HG03108 (cell line): Measurements from ENCODE around the gene CCDC80.
A peak's percentile ranks its signal among the peaks of the same experiment; 100 is the strongest.
"Not testable (repeated sequence)": the region's sequence is repeated elsewhere in the genome, so short reads cannot be mapped to it uniquely, and the experiment has no call there.

Source experiments
- ATAC-seq: cut with Tn5 transposase; IDR thresholded peaks from one replicate; pipeline ENCODE4 v1.9.1; 2021; ENCODE audit warnings: moderate library complexity; ENCODE audit not compliant: unreplicated experiment

Gene CCDC80

GRCh38 chr3:112597945-112598344 is 43.0 kb downstream of the CCDC80 start:
- no peak for ATAC-seq

DNA sequence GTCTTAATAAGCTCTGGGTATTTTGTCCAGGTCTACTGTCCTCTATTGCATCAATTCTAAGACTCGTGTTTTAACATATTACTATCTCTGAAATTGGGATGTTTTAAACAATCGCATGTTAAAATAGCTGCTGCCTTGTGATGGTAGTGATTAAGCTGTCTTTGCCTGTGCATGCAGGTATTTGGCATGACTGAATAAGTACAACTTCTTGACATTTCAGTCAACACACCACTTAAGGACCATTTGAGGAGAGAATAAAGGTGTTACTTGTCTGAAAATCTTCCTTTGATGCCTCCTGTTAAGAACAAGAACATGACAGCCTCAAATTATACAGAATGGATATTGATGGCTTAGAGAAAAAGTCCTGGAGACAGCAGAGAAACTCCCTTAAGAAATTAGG is 46.1 kb downstream of the CCDC80 start:
- no peak for ATAC-seq

DNA sequence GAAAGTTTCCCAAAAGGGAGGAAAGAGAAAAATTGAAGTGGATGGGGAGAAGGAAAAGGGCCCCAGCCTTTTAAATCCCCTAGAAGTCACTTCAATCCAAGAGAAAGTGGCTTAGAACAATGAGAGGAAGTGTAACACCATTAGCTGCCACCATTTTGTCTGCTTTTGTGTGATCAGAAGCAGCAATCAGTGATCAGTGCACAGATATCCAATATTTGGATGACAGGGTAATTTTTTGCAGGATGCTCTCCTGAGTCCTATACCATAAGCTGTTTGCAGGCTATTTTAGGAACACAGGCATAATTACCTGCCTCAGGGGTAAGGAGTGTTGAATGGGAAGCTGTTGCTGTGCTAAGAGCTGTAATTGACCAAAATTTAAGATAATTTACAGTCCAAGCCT is 47.7 kb downstream of the CCDC80 start:
- ATAC-seq, result no peak

DNA sequence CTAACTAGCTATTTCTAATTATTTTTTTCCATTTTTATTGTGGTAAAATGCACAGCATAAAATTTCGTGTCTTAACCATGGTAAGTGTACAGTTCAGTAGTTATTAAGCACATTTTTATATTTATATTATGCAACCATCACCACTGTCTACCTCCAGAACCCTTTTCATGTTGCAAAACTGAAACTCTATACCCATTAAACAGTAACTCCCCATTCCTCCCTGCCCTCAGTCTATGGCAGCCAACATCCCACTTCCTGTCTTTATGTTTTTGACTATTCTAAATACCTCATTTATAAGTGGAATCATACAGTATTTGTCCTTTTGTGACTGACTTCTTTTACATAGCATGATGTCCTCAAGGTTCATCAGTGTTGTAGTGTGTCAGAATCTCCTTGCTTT is 53.6 kb downstream of the CCDC80 start:
- no peak for ATAC-seq

- no peak for ATAC-seq
These were observed 55.2 kb downstream of the CCDC80 start for GRCh38 chr3:112585782-112586181.

DNA sequence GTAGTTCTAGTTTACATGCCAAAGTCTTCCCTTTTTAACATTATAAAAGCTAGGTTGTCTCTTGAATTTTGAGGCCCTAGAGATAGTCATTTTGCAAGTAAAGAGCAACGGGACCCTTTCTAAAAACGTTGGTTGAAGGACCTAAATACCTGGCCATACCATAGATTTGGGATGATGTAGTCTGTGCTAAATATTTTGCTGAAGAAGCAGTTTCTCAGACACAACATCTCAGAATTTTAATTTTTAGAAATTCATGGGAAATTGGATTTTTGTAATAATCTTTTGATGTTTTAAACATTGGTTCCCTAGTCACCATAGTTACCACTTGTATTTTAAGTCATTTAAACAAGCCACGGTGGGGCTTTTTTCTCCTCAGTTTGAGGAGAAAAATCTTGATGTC is 57.8 kb downstream of the CCDC80 start:
- no peak for ATAC-seq

DNA sequence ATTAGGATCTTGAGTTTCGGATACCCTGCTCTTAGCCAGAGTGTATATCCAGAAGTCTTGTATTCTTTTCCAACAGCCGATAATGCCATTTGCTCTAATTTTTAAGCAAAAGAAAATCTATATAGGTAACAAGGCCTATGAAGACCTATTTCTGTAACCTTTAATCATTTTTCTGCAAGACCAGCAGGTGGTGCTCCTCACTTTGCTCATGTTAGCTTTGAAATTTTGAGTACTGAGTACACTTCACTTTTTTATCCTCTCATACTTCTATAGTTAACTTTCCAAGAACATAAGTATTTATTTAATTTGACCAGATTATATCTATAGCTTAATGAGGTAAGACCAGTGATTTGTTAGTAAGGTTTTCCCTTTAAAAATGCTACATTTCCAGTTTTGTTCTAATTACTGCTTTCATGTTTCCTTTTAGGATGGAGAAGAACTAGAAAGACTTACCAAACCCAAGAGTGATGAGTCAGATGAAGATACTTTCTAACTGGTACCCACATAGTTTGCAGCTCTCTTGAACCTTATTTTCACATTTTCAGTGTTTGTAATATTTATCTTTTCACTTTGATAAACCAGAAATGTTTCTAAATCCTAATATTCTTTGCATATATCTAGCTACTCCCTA is 58.6 kb downstream of the CCDC80 start:
- no peak for ATAC-seq

- ATAC-seq, result no peak
These were observed 61.2 kb downstream of the CCDC80 start for GRCh38 chr3:112579697-112580096.

DNA sequence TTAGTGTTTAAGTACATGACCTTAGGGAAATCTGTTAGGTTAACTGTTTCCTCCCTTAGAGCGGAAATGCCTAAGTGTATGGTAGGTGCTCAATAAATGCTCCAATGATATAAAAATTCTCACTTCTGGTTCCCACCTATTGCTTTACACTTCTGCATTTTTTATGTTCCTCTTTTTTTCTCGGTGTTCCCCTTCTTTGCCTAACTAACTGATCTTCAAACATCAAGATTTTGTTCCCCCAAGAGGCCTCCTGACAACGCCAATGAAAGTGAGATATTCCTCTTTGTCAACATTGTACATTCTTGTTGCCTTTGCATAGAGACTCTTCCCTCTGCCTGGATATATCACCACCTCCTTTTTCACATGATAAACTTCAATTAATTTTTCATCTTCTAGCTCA is 61.7 kb downstream of the CCDC80 start:
- ATAC-seq, result no peak

GRCh38 chr3:112572701-112573100 is 68.2 kb downstream of the CCDC80 start:
- ATAC-seq, result no peak

DNA sequence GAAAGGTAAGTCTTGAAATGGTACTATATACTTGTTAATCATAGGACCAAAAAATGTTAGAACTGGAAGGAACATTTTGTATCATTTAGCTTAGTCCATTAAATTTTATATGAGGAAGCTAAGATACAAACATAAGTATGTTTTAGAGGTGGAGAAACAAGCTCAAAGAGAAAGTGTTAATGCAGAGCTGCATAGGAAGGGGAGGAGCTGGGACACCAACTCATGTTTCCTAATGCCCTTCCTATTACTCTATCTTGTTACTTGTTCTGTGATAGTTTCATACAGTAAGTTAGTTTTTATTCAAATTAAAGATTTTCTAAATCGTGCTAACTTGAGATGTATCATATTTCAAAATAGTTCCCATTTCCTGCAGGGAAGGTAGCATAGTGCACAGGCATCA is 71.7 kb downstream of the CCDC80 start:
- no peak for ATAC-seq

- no peak for ATAC-seq
These were observed 72.3 kb downstream of the CCDC80 start for GRCh38 chr3:112568642-112569041.

- ATAC-seq, result no peak
These were observed 76.0 kb downstream of the CCDC80 start for GRCh38 chr3:112564940-112565305.

DNA sequence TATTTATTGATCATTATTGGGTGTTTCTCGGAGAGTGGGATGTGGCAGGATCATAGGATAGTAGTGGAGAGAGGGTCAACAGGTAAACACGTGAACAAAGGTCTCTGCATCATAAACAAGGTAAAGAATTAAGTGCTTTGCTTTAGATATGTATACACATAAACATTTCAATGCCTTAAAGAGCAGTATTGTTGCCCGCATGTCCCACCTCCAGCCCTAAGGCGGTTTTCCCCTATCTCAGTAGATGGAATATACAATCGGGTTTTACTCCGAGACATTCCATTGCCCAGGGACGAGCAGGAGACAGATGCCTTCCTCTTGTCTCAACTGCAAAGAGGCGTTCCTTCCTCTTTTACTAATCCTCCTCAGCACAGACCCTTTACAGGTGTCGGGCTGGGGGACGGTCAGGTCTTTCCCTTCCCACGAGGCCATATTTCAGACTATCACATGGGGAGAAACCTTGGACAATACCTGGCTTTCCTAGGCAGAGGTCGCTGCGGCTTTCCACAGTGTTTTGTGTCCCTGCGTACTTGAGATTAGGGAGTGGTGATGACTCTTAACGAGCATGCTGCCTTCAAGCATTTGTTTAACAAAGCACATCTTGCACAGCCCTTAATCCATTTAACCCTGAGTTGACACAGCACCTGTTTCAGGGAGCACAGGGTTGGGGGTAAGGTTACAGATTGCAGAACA is 76.5 kb downstream of the CCDC80 start:
- ATAC-seq, result not testable (repeated sequence)

GRCh38 chr3:112561734-112562529 is 79.0 kb downstream of the CCDC80 start, which contains the start of the genes ATG3 and SLC35A5:
TSS of gene ATG3 (minus strand) at chr3:112561962. CDS start at chr3:112561528, 434 bp downstream.
TSS of gene SLC35A5 (plus strand) at chr3:112562045. CDS start at chr3:112563404, 1,359 bp downstream.
- peak; percentile 78 for ATAC-seq

DNA sequence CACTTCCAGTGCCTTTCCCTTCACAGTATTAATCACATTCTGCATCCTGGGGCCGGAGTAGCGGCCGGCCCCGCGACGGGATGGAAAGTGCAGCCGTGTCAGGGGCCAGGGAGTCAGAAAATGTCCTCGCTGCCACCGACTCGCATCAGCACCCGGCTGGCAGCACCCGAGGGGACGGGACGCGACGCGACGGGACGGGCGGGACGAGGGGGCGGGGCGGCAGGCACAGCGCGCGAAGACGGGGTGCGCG is 79.5 kb downstream of the CCDC80 start:
- ATAC-seq, result peak; percentile 29

- peak; percentile 16 for ATAC-seq
These were observed 80.0 kb downstream of the CCDC80 start for GRCh38 chr3:112560721-112561483.

DNA sequence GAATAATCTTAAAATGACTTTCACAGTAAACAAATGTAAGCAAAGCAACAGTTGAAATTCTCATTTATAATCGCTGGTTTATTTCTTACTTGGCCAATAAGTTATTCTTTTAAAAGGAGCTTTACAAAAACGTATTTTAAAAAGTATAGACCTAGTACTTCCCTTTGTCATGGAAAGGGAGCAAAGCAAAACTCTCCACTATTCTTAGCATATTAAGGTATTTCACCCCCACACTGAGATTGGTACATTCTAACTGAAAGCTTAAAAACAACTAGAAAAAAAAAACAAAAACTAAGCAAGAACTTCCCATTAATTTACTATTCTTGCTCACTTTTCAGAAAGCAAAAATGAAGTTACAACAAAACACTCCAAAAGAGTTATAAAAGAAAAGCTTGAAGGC is 80.6 kb downstream of the CCDC80 start:
- ATAC-seq, result no peak

GRCh38 chr3:112557976-112558375 is 83.0 kb downstream of the CCDC80 start:
- ATAC-seq, result no peak

DNA sequence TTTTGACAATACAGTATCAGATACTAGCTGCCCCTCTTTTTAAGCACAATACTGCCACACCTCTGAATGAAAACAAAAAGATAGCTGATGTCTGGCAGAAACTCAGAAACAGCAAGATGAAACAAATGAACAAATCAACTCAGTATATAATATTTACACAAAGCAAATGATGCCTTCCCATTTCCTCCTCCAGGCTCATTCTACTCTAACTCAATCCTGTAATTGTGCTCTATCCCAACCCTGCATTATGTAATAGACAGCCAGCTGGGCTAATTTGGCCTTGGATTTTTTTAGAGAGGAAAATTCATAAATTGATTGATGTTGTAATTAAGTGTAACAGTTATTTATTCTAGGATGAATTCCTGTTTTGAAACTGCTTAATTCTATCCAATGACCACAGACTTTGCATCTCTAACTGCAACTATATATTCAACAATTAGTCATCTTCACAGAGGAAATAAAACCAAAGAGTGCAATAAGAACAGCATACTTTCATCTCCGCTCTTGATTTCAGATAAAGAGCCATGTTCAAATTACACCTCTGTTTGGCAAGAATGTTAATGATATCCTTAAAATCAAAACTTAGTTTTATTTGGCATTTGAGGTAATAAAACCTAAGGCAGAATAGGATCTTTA is 85.3 kb downstream of the CCDC80 start:
- ATAC-seq, result no peak

- no peak for ATAC-seq
These were observed 90.1 kb downstream of the CCDC80 start for GRCh38 chr3:112550859-112551258.
